COLO829 (cell line): ENCODE data around the gene LHX2.

Source experiments
- DNase-seq: peaks from one replicate; pipeline ENCODE4 v3.0.0; 2012; ENCODE audit warnings: low spot score

LHX2 gene

GRCh38 chr9:124013309-124014210, 2.0 kb downstream of the LHX2 start:
- DNase-seq: no peak

DNA sequence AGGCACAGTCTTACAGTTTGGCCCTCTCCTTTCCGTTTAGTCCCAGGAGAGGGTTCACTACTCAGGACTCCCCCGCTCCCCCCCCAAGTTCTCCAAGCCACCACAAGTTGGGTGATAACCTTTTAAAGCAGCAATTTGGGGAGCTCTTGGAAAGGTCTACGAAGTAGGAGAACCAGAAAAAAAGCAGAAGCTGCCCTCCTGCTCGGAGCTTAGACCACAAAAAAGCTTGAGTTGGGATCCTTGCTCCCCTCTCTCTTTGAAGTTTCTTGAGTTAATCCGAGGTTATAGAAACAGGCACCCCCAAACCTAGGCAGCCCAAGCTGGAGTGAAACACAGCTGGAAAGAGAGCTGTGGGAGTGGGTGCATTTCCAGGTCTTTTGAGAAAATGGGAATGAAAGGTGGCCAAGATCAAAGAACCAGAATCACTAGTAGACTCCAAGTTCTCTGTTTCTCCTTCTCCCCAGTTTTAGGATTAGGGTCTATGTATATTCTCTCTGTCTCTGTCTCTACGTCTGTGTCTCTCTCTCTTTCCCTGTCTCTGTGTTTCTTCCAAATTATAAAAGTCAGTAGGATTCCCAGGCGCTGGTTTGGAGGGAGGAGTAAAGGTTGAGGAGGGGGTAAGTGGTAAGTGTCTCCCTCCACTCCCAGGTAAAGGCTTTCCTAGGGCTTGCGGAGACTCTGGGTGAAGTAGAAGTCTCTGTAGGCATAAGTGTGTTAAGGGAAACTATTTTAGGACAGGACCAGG, 2.8 kb downstream of the LHX2 start:
- no peak for DNase-seq

DNA sequence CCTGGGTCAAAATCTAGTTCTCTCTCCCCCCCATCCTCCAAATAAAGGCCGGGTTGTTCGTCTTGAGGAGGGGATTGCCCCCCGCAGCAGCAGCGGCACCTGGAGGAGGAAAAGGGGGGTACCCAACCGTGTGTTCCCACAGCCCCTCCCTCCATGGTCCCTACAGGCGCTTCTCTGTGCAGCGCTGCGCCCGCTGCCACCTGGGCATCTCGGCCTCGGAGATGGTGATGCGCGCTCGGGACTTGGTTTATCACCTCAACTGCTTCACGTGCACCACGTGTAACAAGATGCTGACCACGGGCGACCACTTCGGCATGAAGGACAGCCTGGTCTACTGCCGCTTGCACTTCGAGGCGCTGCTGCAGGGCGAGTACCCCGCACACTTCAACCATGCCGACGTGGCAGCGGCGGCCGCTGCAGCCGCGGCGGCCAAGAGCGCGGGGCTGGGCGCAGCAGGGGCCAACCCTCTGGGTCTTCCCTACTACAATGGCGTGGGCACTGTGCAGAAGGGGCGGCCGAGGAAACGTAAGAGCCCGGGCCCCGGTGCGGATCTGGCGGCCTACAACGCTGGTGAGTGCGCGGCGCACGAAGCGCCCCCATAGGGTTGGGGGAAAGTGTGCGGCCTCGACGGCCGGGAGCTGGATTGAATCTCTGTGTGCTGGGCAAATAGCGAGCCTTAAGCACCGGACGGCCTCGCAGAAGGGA, 3.5 kb downstream of the LHX2 start:
- no peak for DNase-seq

DNA sequence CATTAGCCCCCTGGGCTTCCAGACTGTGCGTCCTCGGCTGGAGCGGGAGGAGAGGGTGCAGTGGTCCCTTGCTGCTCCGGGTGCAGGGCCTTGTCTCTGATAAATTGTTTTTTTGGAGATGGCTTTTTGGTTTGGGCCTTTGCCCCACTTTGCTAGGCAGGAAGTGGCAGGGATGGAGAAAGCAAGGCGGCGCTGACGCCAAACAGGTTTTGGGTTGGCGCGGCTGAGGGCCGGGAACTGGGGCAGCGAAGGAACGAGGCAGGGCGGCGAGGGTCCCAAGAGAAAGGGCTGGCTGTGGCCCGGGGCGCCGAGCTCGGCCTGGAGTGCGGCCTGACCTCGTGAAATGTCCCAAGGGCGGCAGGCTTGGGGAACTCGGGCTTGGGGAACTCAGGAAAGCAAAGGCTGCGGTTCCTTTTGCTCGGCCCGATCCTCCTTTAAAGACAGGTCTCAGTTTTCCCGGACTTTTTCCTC, 4.1 kb downstream of the LHX2 start:
- DNase-seq: no peak

GRCh38 chr9:124016175-124017050, 4.8 kb downstream of the LHX2 start:
- no peak for DNase-seq

DNA sequence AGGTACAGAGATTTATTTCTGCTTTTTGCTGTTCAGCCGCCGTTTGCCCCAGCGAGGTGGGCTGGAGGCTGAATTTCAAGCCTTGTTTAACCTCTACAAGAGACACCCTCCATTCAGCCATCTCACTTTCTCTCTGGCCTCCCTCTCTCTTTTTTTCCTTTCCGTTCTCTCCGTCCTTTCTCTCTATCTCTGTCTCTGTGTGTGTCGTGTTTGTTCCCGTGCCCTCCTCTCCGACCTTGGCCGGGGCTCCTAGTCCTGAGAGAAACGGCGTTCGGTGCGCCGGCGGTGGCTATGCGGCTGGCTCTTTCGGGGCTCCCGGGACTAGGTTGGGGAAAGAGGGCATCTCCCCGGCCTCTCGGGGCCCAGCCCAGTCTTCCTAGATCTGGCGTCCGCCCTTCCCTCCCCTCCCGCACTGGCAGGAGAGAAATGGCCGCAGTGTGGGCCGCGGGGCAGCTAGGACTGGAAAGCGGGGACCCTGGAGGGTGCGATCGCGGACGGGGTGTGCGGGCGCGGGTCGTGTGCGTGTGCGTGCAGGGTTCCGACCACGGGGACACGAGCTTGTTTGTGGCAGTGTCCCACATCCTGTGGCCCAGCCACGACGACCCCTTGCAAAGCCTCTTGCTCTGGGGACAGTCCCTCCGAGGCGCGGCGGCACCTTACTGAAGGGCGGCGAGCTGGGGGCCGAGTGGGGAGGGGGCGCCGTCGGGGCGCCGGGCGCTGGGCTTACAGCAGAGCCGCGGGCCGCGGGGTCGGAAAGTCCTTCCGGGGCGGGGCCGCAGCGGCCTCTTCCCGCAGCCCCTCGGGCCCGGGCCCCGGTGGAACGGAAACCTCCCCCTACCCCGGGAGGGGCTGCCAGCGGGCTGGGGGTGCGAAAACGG, 5.7 kb downstream of the LHX2 start:
- DNase-seq: no peak

- peak; percentile 66 for DNase-seq
These were observed 6.6 kb downstream of the LHX2 start for GRCh38 chr9:124017929-124018729.

DNA sequence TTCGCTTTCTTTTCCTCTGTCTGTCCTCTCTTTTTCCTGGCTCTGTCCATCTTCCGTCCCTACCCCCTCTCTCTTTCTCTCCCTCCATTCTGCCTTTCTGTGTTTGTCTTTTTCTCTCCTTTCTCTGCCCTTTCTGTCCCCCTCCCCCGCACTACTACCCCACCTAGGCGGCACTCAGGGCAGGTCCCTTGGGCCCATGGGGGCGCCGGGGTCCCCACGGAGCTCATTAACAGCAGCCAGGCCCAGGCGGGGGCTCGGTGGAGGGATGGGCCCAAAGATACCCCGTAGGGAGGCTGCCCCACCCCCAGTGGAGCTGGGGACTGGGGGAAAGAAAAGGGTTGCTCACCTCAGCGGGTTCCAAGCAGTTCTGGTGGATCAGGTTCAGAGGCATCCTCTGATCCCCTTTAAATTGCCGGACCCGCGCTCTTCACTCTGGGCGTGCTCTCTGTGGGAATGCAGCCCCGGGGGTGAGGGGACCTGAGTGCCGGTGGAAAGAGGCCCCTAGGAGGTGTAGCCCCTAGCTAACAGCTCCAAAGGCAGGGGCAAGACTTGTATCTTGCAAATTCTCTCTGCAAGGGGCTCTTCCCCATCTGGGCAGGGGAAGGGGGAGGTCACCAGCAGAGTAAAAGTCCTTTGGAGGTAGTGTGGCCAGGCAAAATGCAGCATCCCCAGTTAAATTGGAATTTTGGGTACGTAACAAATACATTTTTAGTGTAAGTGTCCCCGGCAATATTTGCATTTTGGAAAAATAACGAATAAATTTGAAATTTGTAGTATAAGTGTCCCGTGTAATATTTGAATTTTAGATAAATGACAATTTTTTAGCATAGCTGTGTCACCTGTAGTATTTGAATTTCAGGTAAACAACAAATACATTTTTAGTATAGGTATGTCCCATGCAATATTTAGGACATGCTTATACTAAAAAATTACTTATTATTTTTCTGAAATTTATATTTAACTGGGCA, 7.4 kb downstream of the LHX2 start:
- no peak for DNase-seq

DNA sequence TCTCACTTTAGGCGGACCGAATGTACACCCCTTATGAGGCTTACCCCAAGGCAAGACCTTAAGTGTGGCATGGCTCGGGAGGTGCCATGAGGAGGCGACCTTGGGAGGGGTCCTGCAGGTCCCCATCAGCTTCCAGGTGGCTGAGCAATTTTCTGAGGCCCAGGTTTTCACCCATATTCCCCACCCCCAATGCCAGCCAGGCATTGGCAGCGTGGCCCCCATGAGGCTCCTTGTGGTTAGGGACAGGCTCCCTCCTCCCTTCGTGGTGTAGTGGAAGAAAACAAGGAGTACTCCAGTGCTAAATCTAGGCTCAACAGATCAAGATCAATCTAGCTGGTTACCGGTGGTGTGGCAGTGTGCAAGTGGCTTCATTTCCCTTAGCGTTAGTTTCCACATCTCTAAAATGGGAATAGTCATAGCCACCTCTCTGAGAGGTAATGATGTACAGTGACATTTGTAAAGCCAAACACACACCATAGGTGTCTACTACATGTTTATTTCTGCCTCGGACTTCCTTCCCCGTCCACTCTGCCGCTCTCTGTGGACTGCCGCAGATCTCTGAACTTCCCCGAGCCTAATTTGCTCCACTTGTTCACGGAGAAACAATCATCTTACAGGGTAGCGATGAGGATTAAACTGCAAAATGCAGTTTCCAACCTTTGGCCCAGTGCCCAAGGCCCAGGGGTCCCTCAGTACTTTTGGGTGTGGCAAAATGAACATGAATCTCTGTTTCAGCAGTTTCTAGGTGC, 8.4 kb downstream of the LHX2 start:
- no peak for DNase-seq

- DNase-seq: no peak
These were observed 9.2 kb downstream of the LHX2 start for GRCh38 chr9:124020520-124021384.

DNA sequence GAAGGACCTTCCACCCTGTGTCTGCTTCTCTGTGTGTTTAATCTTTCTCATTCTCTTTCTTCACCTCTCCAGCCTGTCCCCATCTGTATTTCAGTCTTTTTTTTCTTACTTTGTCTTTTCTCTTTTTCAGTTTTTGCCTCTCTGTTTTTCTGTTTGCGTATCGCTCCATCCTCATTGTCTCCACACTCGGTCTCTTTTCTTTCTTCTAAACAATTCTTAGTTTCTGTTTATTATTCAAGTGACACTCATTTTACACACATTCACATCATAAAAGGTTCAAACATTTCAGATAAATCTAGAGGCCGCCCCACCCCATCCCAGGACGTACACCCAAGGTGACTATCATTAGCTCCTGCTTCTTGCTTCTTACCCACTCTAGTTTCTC, 9.8 kb downstream of the LHX2 start:
- DNase-seq: no peak

GRCh38 chr9:124022201-124023121, 10.9 kb downstream of the LHX2 start:
- no peak for DNase-seq

DNA sequence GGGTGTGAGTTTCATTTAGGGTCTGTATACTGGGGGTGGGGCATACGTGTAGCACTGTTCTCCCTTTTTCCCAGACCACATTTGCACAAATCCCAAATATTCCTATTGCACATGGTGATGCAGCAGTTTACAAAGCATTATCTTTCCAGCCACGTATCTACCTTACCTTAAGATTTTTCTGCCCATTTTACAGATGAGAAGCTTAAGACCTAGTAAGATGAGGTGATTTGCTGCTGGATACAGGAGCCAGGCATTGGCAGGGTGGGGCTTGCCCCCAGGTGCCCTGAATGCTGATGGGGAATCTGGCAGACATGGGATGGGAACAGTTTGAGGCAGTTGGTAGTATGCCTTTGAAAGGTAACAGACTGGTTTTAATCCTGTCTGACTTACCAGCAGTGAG, 12.5 kb downstream of the LHX2 start:
- no peak for DNase-seq

DNA sequence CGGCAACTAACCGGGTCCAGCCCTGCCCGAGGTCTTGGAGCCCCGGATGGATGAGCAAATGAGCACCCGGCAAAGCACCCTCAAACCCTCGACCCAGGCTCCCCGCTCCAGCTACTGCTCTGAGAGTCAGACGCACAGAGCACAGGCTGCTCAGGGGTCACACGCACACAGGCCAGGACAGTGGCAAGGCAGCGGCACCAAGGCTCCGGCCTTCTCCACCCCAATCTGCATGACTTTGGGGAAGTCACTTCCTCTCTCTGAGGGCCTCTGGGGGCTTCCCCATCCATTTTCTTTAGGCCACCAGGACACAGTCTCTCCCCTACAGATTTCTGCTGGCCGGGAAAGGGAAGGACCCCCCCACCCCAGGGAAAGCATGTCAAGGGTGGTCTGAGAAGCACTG, 18.0 kb downstream of the LHX2 start:
- no peak for DNase-seq

DNA sequence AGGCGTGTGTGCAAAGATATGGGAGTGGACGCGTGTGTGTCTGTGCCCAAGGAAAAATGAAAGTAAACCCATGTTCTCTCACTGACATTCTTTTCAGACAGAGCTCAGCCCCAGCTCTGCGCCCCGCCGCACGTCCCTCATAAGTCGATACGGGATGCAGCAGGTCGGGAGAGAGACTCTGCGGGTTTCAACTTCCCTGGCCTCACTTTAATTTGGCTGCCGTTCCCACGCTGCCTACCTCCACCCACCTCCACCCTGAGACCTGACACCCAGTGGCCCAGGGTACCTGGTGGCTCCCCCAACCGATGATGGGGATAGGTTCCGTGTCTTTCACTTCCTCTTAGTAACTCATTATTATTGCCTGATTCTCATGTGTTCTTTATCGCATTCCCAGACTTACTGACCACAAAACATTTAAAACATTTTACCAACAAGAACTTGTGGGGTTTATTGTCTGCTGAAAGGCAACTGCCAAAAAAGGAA, 19.4 kb downstream of the LHX2 start:
- DNase-seq: no peak

GRCh38 chr9:124032247-124032646, 20.7 kb downstream of the LHX2 start:
- no peak for DNase-seq
